GM12878 (cell line): ENCODE data around the gene TTC33. TPM values are rescaled to one million over a fixed set of nuclear protein-coding genes. Genes with fewer than 3 reads are reported as not detected.

Experiments used
- ATAC-seq: fragments of 200-7000 bp; cut with Tn5 transposase; 3 replicates; pipeline ENCODE4 v1.9.1; 2020; ENCODE audit warnings: mild to moderate bottlenecking, moderate library complexity
- BruUV-seq: library from RNA; stranded (reverse); fragments of 400-500 nt; replicated peaks from 2 replicates; lab custom pipeline; 2021; lab: Mats Ljungman, UMichigan
- CTCF ChIA-PET: fragments of 300-600 bp; sonication (Branson Sonifier 250); formaldehyde crosslinking; extraction: SDS; loops from one replicate; lab custom pipeline; 2021; ENCODE audit warnings: inconsistent platforms; lab: Yijun Ruan, JAX
- POLR2A ChIA-PET: fragments of 350-600 bp; formaldehyde crosslinking; extraction: SDS; loops from one replicate; lab custom pipeline; 2021; ENCODE audit warnings: inconsistent platforms; lab: Charles Lee
- RAD21 ChIA-PET: fragments of 300-600 bp; sonication (Branson Sonifier 250); formaldehyde crosslinking; loops from one replicate; lab custom pipeline; 2023; ENCODE audit warnings: antibody characterized with exemption; ENCODE audit not compliant: unreplicated experiment; lab: Charles Lee
- SMC1A ChIA-PET: fragments of 300-600 bp; sonication (Branson Sonifier 250); formaldehyde crosslinking; loops from one replicate; lab custom pipeline; 2023; ENCODE audit not compliant: unreplicated experiment, uncharacterized antibody; lab: Charles Lee
- DNase-seq: peaks from one replicate; pipeline ENCODE4 v3.0.0-alpha.2; 2011; ENCODE audit warnings: low read depth, low spot score
- FAIRE-seq: peaks from 3 replicates; lab custom pipeline; 2011; peaks lifted over from hg19 to GRCh38; lab: Jason Lieb, UNC
- H2AFZ ChIP-seq: 2 replicates; pipeline ENCODE4 v1.6.0; 2011; ENCODE audit warnings: low read depth, low read length, control low read depth; ENCODE audit not compliant: control insufficient read depth
- H3K27ac ChIP-seq: 2 replicates; pipeline ENCODE4 v1.5.1; 2011; ENCODE audit warnings: control low read depth; ENCODE audit not compliant: control insufficient read depth, insufficient read depth
- H3K27me3 ChIP-seq, 2 experiments: replicated peaks in 1 of 2; 2 replicates each; pipeline versions ENCODE4 v1.6.0 to v1.6.1; 2011; ENCODE audit warnings: low read length in 1 of 2; ENCODE audit not compliant: control insufficient read depth in 2 of 2, insufficient read depth in 2 of 2
- H3K36me3 ChIP-seq, 2 experiments: 2 replicates each; pipeline ENCODE4 v1.5.1; 2011; ENCODE audit warnings: low read length in 1 of 2; ENCODE audit not compliant: control insufficient read depth in 2 of 2, insufficient read depth in 2 of 2
- H3K4me1 ChIP-seq: 2 replicates; pipeline ENCODE4 v1.6.1; 2011; ENCODE audit warnings: mild to moderate bottlenecking, low read length, moderate library complexity, mixed read lengths; ENCODE audit not compliant: control insufficient read depth, insufficient read depth
- H3K4me2 ChIP-seq: 2 replicates; pipeline ENCODE4 v1.6.0; 2011; ENCODE audit warnings: control low read depth; ENCODE audit not compliant: control insufficient read depth, insufficient read depth
- H3K4me3 ChIP-seq: fragments of 200-600 bp; sonication (generic); 2 replicates; pipeline ENCODE4 v1.5.1; 2016
- H3K79me2 ChIP-seq: 2 replicates; pipeline ENCODE4 v1.6.0; 2011; ENCODE audit warnings: low read length; ENCODE audit not compliant: control insufficient read depth, insufficient read depth
- H3K9ac ChIP-seq: 2 replicates; pipeline ENCODE4 v1.8.0; 2011; ENCODE audit warnings: low read length, control low read depth, mixed read lengths; ENCODE audit not compliant: control insufficient read depth, insufficient read depth
- H3K9me3 ChIP-seq: replicated peaks from 3 replicates; pipeline ENCODE4 v1.5.1; 2011; ENCODE audit warnings: mild to moderate bottlenecking, low read length; ENCODE audit not compliant: control insufficient read depth, insufficient read depth
- H4K20me1 ChIP-seq: 2 replicates; pipeline ENCODE4 v1.6.0; 2011; ENCODE audit not compliant: control insufficient read depth, insufficient read depth
- CHD1 ChIP-seq: IDR thresholded peaks from 2 replicates; pipeline ENCODE4 v1.6.1; 2012; ENCODE audit warnings: low read depth, low read length, improper control_type of control experiment
- CREB1 ChIP-seq: IDR thresholded peaks from 2 replicates; pipeline ENCODE4 v1.6.1; 2012; ENCODE audit warnings: low read depth, mild to moderate bottlenecking, inconsistent platforms
- CREM ChIP-seq: IDR thresholded peaks from 2 replicates; pipeline ENCODE4 v1.6.1; 2014; ENCODE audit warnings: antibody characterized with exemption, low read depth
- EED ChIP-seq: sonication (generic); IDR thresholded peaks from 2 replicates; pipeline ENCODE4 v1.6.1; 2016; ENCODE audit warnings: antibody characterized with exemption, low read depth
- GABPA ChIP-seq: IDR thresholded peaks from 2 replicates; pipeline ENCODE4 v1.6.1; 2014; ENCODE audit warnings: antibody characterized with exemption, low read depth, mild to moderate bottlenecking, inconsistent platforms
- MLLT1 ChIP-seq: fragments of 450-650 bp; IDR thresholded peaks from 2 replicates; pipeline ENCODE4 v1.6.1; 2016; ENCODE audit warnings: mild to moderate bottlenecking
- MTA3 ChIP-seq: IDR thresholded peaks from 2 replicates; pipeline ENCODE4 v1.6.1; 2012; ENCODE audit warnings: low read length, inconsistent platforms, borderline replicate concordance
- PML ChIP-seq: IDR thresholded peaks from 2 replicates; pipeline ENCODE4 v1.6.1; 2012; ENCODE audit warnings: low read length, inconsistent platforms
- POU2F2 ChIP-seq: IDR thresholded peaks from 3 replicates; pipeline ENCODE4 v1.6.1; 2011; ENCODE audit warnings: low read depth, mild to moderate bottlenecking, low read length, borderline replicate concordance
- RELA ChIP-seq: fragments of 450-650 bp; IDR thresholded peaks from 2 replicates; pipeline ENCODE4 v1.8.0; 2014; ENCODE audit warnings: borderline replicate concordance; ENCODE audit not compliant: partially characterized antibody
- SMAD5 ChIP-seq: IDR thresholded peaks from 2 replicates; pipeline ENCODE4 v1.6.1; 2016; ENCODE audit warnings: antibody characterized with exemption, low read depth
- SREBF1 ChIP-seq: IDR thresholded peaks from 2 replicates; pipeline ENCODE4 v1.6.1; 2012; ENCODE audit warnings: mild to moderate bottlenecking, low read length
- SRF ChIP-seq, 2 experiments: IDR thresholded peaks; 2 replicates each; pipeline ENCODE4 v1.6.1; 2011; ENCODE audit warnings: low read depth in 2 of 2, low read length in 2 of 2, mild to moderate bottlenecking in 1 of 2, moderate library complexity in 1 of 2
- STAT3 ChIP-seq: IDR thresholded peaks from 2 replicates; pipeline ENCODE4 v1.6.1; 2011; ENCODE audit warnings: low read depth, low read length, improper control_type of control experiment
- TBL1XR1 ChIP-seq: IDR thresholded peaks from 2 replicates; pipeline ENCODE4 v1.6.1; 2012; ENCODE audit warnings: low read depth, low read length, improper control_type of control experiment
- TCF12 ChIP-seq: IDR thresholded peaks from 2 replicates; pipeline ENCODE4 v1.6.1; 2011; ENCODE audit warnings: low read depth, mild to moderate bottlenecking, low read length
- YBX1 ChIP-seq: fragments of 450-650 bp; IDR thresholded peaks from 2 replicates; pipeline ENCODE4 v1.6.1; 2016; ENCODE audit warnings: antibody characterized with exemption
- ZBTB33 ChIP-seq: fragments of 450-650 bp; IDR thresholded peaks from 2 replicates; pipeline ENCODE4 v1.6.1; 2017; ENCODE audit warnings: mild to moderate bottlenecking
- WGBS: methylation state at CpG from one replicate; pipeline ENCODE4 v1.1.6; 2016; ENCODE audit warnings: low lambda C conversion rate; ENCODE audit not compliant: insufficient replicate concordance, insufficient coverage; ENCODE audit errors: missing lambda C conversion rate; 5-methylcytosine and 5-hydroxymethylcytosine counted together
- in situ Hi-C: fragments of 300-500 bp; cut with MboI; formaldehyde crosslinking; loops from 9 replicates; pipeline ENCODE4 v1.14.3; 2018; ENCODE audit warnings: mixed read lengths
- intact Hi-C: fragments of 100-400 bp; cut with micrococcal nuclease; formaldehyde crosslinking; loops from one replicate; pipeline ENCODE4 v1.14.2; 2022; ENCODE audit not compliant: unreplicated experiment
- polyA plus RNA-seq, 11 experiments: library from polyadenylated mRNA; depleted of rRNA in 4 of 11; unstranded in 6 of 11; stranded (reverse) in 5 of 11; fragments of >200 nt; fragmentation: Nextera tagmentation in 4 of 11; fragmentation: Illumina TruSeq in 1 of 11; extraction: Ambion mirVana in 4 of 11; extraction: Trizol in 1 of 11; gene quantifications; 1 replicate in 1 of 11; 2 replicates in 10 of 11; pipeline versions ENCODE4 v1.2.1 to v1.2.3, GENCODE V29; 2011 to 2016; ENCODE audit warnings: inconsistent platforms in 2 of 11, missing spikeins in 2 of 11, low read depth in 1 of 11
- total RNA-seq, 4 experiments: library from RNA; depleted of rRNA in 3 of 4; stranded (reverse); fragments of >200 nt in 3 of 4; fragmentation: Illumina TruSeq in 1 of 4; extraction: Trizol in 1 of 4; gene quantifications; 2 replicates each; pipeline versions ENCODE4 v1.2.1 to v1.2.3, GENCODE V29; 2013 to 2021
- TF ChIP-seq, protein P1 (sequence below): IDR thresholded peaks from 2 replicates; pipeline ENCODE4 v1.6.1; 2012; ENCODE audit warnings: low read depth, low read length, improper control_type of control experiment

Gene TTC33
- total and polyA plus RNA-seq, 10 of the 15 experiments (the other 5 are each of a cell fraction or from before 2014, with no cell fraction given) = 7.9 to 22.3 (median 14.6) TPM

GRCh38 chr5:40584054-40584453 is 171.7 kb downstream of the TTC33 start (continued):
- TF ChIP-seq SREBF1 (no peak), CHD1 (no peak)
- TF ChIP-seq, protein P1, sequence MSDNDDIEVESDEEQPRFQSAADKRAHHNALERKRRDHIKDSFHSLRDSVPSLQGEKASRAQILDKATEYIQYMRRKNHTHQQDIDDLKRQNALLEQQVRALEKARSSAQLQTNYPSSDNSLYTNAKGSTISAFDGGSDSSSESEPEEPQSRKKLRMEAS = no peak

DNA sequence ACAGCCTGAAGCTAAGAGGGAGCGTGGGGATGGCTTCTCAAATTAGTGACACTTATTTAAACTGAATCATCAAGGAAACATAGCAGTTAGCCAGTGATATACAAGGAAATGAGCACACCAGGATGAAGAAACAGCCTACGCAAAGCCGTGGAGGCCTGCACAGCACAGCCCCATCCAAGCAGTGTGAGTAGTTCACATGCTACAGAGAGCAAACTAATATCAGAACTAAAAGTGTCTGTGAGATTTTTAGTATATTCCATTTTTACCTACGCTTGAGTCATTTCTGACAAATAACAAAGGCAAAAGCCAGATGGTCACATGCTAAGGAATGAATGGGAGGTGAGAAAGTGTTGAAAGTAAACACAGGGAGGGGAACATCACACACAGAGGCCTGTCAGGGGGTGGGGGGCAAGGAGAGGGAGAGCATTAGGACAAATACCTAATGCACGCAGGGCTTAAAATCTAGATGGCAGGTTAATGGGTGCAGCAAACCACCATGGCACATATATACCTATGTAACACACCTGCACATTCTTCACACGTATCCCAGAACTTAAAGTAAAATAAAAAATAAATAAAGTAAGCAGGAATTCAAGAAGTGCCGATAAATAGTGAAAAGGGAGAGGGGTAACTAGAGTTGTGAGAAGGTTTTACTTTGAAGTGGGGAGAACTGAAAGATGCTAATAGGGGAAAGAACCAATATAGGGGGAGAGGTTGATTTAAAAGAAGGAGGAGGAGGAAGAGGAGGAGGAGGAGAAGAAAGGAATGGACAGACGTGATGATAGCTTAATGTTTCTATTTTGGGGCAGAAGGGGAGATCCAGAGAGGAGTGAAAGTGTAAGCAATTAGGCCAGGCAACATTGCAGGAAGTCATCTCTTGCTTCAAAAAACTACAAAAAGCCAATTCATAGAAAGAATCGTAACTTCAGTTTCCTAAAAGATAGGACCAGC is 177.0 kb downstream of the TTC33 start:
- no peak overlapping the region for H3K27ac ChIP-seq
- no peaks in the 10 kb centered on the region for H3K27me3 ChIP-seq
- in situ Hi-C loops = loop anchor here (5.0 kb wide), 1 partner anchor 91 kb away; no protein-coding TSS in a partner anchor
- H2AFZ ChIP-seq = no peak overlapping the region
- peak overlapping the region; percentile 73; the same call in 1 of the 2 replicates for H3K4me2 ChIP-seq
- H3K79me2 ChIP-seq = no peaks in the 10 kb centered on the region
- H4K20me1 ChIP-seq = no peaks in the 10 kb centered on the region
- H3K4me3 ChIP-seq = no peak overlapping the region
- ATAC-seq = peak; percentile 97
- no TSS peak for BruUV-seq
- under 1% methylated on average over 9 of the region's 9 CpGs for WGBS
- peak; percentile 76 for DNase-seq
- ChIA-PET POLR2A (no interaction called here), CTCF (no interaction called here), RAD21 (no interaction called here), SMC1A (interaction anchor here (0.8 to 1.3 kb wide), 3 partner anchors 12 to 172 kb away, joined by 3 to 4 read pairs (median 3); no protein-coding TSS in a partner anchor)
- H3K36me3 ChIP-seq = no peaks in the 10 kb centered on the region
- no peak overlapping the region for H3K9ac ChIP-seq
- H3K9me3 ChIP-seq = no peaks in the 10 kb centered on the region
- intact Hi-C loops = loop anchor here (2.0 to 5.0 kb wide), 3 partner anchors 88 to 192 kb away; no protein-coding TSS in a partner anchor
- peak; percentile 97 for FAIRE-seq
- H3K4me1 ChIP-seq = peaks cover 11% of the 10 kb centered on the region; the same call in 1 of the 2 replicates
- peak; percentile 92 for TF ChIP-seq CREM
- 0 out of 4 replicates have a peak, but pooled peaks of 1 of the 2 experiments have one; percentile 51 for TF ChIP-seq SRF (IDR thresholded peaks at IDR 0.05; ENCODE audit: low read depth in 2 of 2, low read length in 2 of 2)
- TF ChIP-seq MTA3 = peak; percentile 93
- no peak for TF ChIP-seq YBX1
- TF ChIP-seq RELA = peak; percentile 37
- TF ChIP-seq TCF12 = peak; percentile 83
- TF ChIP-seq POU2F2 = peak; percentile 91
- TF ChIP-seq MLLT1 = peak; percentile 55; the same call in 1 of the 2 replicates
- TF ChIP-seq SMAD5 = no peak
- peak; percentile 94 for TF ChIP-seq EED
- peak; percentile 74 for TF ChIP-seq GABPA
- TF ChIP-seq STAT3 = peak; percentile 54; the same call in 1 of the 2 replicates
- TF ChIP-seq CREB1 = peak; percentile 72
- peak; percentile 88 for TF ChIP-seq PML
- TF ChIP-seq ZBTB33 = no peak
- peak; percentile 92 for TF ChIP-seq TBL1XR1
